ENCODE results near the gene TIAM1.

The TIAM1 gene

GRCh38 chr21:31282095-31282709 is 61.9 kb downstream of the TIAM1 start:
- no peak for TF ChIP-seq CTCF (IDR thresholded peaks at IDR 0.05)

GRCh38 chr21:31281561-31281960 is 62.5 kb downstream of the TIAM1 start:
- TF ChIP-seq CTCF (IDR thresholded peaks at IDR 0.05), result no peak

GRCh38 chr21:31279986-31280385 is 64.1 kb downstream of the TIAM1 start:
- TF ChIP-seq CTCF (IDR thresholded peaks at IDR 0.05), result no peak

- no peak for TF ChIP-seq CTCF (IDR thresholded peaks at IDR 0.05)
Observed at GRCh38 chr21:31279214-31279613, 64.8 kb downstream of the TIAM1 start.

GRCh38 chr21:31278511-31279130 is 65.4 kb downstream of the TIAM1 start:
- TF ChIP-seq CTCF (IDR thresholded peaks at IDR 0.05), result no peak

GRCh38 chr21:31276663-31277062 is 67.4 kb downstream of the TIAM1 start:
- TF ChIP-seq CTCF (IDR thresholded peaks at IDR 0.05), result no peak

- no peak for TF ChIP-seq CTCF (IDR thresholded peaks at IDR 0.05)
Observed at GRCh38 chr21:31275901-31276300, 68.2 kb downstream of the TIAM1 start.

Measured in LNCAP (cell line).